GM12892 (cell line): ENCODE measurements around the gene UBTD2.
A peak's percentile ranks its signal among the peaks of the same experiment; 100 is the strongest.

Source experiments
- DNase-seq: peaks from one replicate; pipeline ENCODE4 v3.0.0; 2011; ENCODE audit not compliant: insufficient read length
- FAIRE-seq: peaks from 2 replicates; lab custom pipeline; 2011; peaks lifted over from hg19 to GRCh38; lab: Jason Lieb, UNC
- POLR2A ChIP-seq: IDR thresholded peaks from 2 replicates; pipeline ENCODE4 v1.6.1; 2011; ENCODE audit warnings: low read depth, low read length, control low read depth
- POLR2AphosphoS5 ChIP-seq: IDR thresholded peaks from 2 replicates; pipeline ENCODE4 v1.6.1; 2011; ENCODE audit warnings: low read depth, low read length, control low read depth
- TAF1 ChIP-seq: IDR thresholded peaks from 2 replicates; pipeline ENCODE4 v1.6.1; 2011; ENCODE audit warnings: low read depth, mild to moderate bottlenecking, control low read depth, low read length, borderline replicate concordance

UBTD2 gene

GRCh38 chr5:172168311-172168710 is 115.3 kb downstream of the UBTD2 start:
- DNase-seq (no peak), FAIRE-seq (no peak)
- no peak for TF ChIP-seq POLR2A
- no peak for TF ChIP-seq POLR2AphosphoS5
- TF ChIP-seq TAF1, result no peak

- FAIRE-seq (peak; percentile 40), DNase-seq (no peak)
- TF ChIP-seq TAF1 (no peak), POLR2A (no peak), POLR2AphosphoS5 (no peak)
Observed at GRCh38 chr5:172167895-172168294, 115.7 kb downstream of the UBTD2 start.

DNA sequence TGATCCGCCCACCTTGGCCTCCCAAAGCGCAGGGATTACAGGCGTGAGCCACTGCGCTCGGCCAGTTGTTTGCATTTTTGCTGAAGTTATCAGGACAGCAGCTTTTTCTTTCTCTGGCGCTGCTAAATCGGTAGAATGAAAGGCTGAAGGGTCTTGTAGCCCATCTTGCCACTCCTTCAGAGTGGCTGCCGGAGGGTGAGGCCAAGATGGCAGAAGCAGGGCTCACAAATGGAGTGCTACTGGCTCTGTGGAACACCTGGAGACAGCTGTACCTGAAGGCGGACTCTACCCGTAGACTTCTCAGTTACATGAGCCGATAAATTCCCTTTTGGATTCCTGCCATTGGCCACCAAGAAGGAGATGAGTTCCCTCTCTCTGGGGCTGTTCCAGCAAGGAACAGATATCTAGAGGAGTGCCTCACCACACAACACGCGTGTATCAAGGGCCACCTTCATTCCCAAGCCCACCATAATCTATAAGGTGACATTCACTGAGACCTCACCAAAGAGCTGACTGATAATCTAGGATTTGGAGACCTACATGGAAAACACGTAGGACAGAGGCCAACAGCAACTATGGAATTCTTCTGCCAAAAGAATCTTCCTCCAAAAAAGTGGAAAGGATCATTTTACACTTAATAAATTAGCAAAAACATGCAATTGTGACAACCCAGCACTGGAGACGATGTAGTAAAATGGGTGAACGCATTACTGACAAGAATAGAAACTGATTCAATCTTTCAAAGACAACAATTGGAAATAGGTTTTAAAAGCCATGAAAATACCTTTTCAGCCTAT is 117.3 kb downstream of the UBTD2 start:
- DNase-seq, result no peak

DNA sequence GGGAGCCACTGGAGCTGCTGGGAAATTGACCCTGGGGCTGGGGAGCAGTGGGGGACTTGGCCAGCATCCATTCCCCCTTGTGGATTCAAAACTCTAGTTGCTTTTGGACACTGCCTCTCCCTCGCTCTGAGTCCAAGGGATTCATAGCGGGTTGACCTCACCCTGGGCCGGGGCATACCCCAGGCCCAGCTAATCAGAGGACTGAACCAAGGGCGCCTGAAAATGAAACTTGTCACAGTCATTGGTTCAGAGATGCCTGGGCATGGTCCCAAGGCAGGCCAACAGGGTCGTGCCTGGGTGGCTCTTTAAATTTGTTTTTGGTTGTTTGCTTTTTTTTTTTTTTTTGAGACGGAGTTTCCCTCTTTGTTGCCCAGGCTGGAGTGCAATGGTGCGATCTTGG is 118.1 kb downstream of the UBTD2 start:
- DNase-seq (no peak), FAIRE-seq (no peak)
- TF ChIP-seq TAF1 (no peak), POLR2A (no peak), POLR2AphosphoS5 (no peak)

More for the DNA sequence above, 117.3 kb downstream of the UBTD2 start:
- TF ChIP-seq POLR2A (no peak), TAF1 (no peak), POLR2AphosphoS5 (no peak)
- FAIRE-seq, result no peak

DNA sequence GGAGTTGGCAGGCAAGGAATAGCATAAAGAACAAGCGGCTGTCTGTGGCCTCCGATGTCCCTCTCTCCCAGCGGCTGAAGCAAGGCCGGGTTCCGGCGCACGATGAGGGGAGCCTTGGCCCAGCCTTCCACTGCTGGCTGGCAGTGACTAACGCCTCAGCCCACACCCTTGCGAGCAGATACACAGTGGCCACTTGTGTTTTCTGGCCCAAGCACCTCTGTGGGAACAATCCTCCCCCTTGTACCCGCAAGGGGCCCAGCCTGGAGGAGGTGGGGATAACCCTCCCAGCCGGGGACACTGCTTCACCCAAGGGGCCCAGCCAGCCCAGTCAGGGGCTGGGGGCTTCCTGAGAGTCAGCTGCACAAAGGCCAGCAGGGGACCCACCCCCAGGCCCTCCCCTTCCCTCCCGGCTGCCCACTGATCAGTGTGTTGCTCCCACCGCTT is 118.8 kb downstream of the UBTD2 start:
- DNase-seq, result no peak
- TF ChIP-seq POLR2AphosphoS5 (no peak), TAF1 (no peak), POLR2A (no peak)
- no peak for FAIRE-seq

GRCh38 chr5:172163346-172163745 is 120.2 kb downstream of the UBTD2 start:
- DNase-seq, result no peak
- no peak for FAIRE-seq
- no peak for TF ChIP-seq TAF1
- no peak for TF ChIP-seq POLR2AphosphoS5
- no peak for TF ChIP-seq POLR2A

DNA sequence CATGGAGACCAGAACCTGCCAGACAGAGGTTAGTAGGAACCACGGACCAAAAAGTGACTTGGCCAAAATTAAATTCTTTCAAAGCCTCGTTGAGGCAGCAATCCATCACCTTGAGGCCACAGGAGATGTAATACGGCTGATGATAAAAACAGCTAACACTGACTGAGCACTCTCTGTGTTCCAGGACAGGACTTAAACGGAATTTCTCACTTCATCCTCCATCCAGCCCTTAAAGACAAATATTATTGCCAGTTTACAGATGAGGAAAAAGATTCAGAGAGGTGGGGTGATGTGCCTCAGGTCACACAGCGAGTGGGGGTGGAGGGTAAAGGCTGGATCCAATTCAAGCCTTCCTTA is 120.6 kb downstream of the UBTD2 start:
- TF ChIP-seq TAF1 (no peak), POLR2A (no peak), POLR2AphosphoS5 (no peak)
- DNase-seq, result no peak
- no peak for FAIRE-seq

- FAIRE-seq (no peak), DNase-seq (no peak)
- TF ChIP-seq POLR2AphosphoS5 (no peak), POLR2A (no peak), TAF1 (no peak)
Observed at GRCh38 chr5:172162323-172162986, 121.1 kb downstream of the UBTD2 start.

GRCh38 chr5:172160506-172160905 is 123.1 kb downstream of the UBTD2 start:
- DNase-seq (no peak), FAIRE-seq (no peak)
- TF ChIP-seq POLR2AphosphoS5 (no peak), POLR2A (no peak), TAF1 (no peak)
